ENCODE data around the gene NXPE1.

The NXPE1 gene

DNA sequence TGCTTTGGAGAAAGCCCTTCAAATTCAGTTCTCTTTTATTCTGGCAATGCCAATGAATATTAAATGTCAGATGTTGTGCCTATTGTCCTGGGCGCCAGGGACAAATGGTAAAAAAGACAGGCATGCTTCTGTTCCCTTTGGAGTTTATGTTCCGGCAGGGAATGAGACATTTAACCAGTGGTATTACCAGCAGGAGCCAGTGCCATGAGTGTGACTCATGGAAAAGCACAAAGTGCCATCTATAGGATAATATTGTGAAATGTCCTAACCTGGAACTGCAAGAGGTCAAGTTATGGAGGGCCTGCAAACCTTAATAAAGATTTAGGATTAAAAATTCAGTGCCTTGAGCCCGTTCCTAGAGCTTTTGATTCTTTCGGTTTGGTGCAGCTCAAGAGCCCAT lies 80.9 kb downstream of the NXPE1 start:
- TF ChIP-seq CTCF (IDR thresholded peaks at IDR 0.05; ENCODE audit: low read depth, low read length): peak; percentile 7; the same call in 1 of the 2 replicates
- no peaks in the 10 kb centered on the region for H3K27me3 ChIP-seq
- no peaks in the 10 kb centered on the region for H3K36me3 ChIP-seq
- H3K9me3 ChIP-seq: no peaks in the 10 kb centered on the region; the same call in 1 of the 2 replicates
- DNase-seq: no peak
- no peak overlapping the region for H3K4me3 ChIP-seq (ENCODE audit: low read depth, low read length)
- H3K4me1 ChIP-seq: no peaks in the 10 kb centered on the region

DNA sequence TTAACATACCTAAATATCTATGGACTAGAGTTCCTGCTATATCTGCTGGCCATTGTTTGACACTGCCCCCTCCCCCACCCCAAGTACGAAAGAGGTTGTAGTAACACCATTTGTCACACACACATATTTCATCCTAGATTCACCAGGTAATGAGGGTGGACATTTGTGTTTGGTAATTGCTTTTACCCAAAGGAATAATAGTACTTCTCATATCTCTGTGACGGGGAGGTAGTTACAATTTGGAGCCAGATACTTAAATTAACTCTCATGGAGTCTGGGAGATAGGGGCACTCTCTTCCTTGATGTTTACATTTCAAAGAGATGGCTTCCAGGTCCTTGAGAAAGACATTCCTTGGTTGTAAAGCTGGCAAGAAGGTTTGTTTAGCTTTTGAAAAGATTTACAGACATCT lies 81.7 kb downstream of the NXPE1 start:
- no peaks in the 10 kb centered on the region; the same call in 1 of the 2 replicates for H3K9me3 ChIP-seq
- no peak for DNase-seq
- no peak overlapping the region for H3K4me3 ChIP-seq (ENCODE audit: low read depth, low read length)
- H3K36me3 ChIP-seq: no peaks in the 10 kb centered on the region
- H3K27me3 ChIP-seq: no peaks in the 10 kb centered on the region
- no peaks in the 10 kb centered on the region for H3K4me1 ChIP-seq
- no peak for TF ChIP-seq CTCF (IDR thresholded peaks at IDR 0.05; ENCODE audit: low read depth, low read length)

DNA sequence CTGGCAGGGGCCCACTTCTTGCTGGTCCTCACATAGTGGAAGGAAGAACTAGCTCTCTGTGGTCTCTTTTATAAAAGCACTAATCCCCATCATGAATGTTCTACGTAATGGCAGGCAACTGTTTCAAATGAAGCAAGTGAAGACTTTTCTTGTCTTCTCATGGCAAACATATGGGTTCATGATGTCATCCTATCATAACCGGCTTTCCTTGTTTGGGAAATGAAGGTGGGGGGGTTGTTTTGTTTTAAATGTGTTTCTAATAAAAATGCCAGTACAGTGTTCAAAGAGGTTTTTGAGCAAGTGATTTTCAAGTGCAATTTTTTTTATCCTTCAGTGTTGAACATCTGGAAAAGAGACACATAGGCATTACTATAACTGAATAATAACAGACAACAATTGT lies 87.0 kb downstream of the NXPE1 start:
- Histone ChIP-seq H3K36me3 (no peaks in the 10 kb centered on the region), H3K27me3 (no peaks in the 10 kb centered on the region), H3K4me3 (ENCODE audit: low read depth, low read length) (no peak overlapping the region), H3K9me3 (no peaks in the 10 kb centered on the region), H3K4me1 (no peaks in the 10 kb centered on the region)
- no peak for DNase-seq
- TF ChIP-seq CTCF (IDR thresholded peaks at IDR 0.05; ENCODE audit: low read depth, low read length): no peak

Measured in BE2C (cell line).